Keratinocyte (primary cell): ENCODE measurements around the gene YAE1. TPM values are rescaled to one million over a fixed set of nuclear protein-coding genes. Genes with fewer than 3 reads are reported as not detected.

Experiments used
- DNase-seq: peaks from one replicate; pipeline ENCODE4 v3.0.0-alpha.2; 2011; ENCODE audit warnings: low read depth, missing footprints, low spot score
- FAIRE-seq: peaks from 2 replicates; lab custom pipeline; 2011; peaks lifted over from hg19 to GRCh38; lab: Jason Lieb, UNC
- H2AFZ ChIP-seq: 2 replicates; pipeline ENCODE4 v1.6.0; 2012; ENCODE audit warnings: low read length, control low read depth, inconsistent platforms; ENCODE audit not compliant: control insufficient read depth
- H3K27ac ChIP-seq: 2 replicates; pipeline ENCODE4 v1.5.1; 2011; ENCODE audit warnings: low read length; ENCODE audit not compliant: control insufficient read depth, insufficient read depth
- H3K27me3 ChIP-seq: 3 replicates; pipeline ENCODE4 v1.6.0; 2011; ENCODE audit warnings: low read length; ENCODE audit not compliant: control insufficient read depth, insufficient read depth; ENCODE audit errors: extremely low read depth
- H3K36me3 ChIP-seq, 2 experiments: 2 replicates in 1 of 2; 3 replicates in 1 of 2; pipeline ENCODE4 v1.5.1; 2011; ENCODE audit warnings: low read length in 2 of 2, mild to moderate bottlenecking in 1 of 2; ENCODE audit not compliant: control insufficient read depth in 2 of 2, insufficient read depth in 2 of 2; ENCODE audit errors: extremely low read depth in 1 of 2
- H3K4me1 ChIP-seq: 3 replicates; pipeline ENCODE4 v1.5.1; 2011; ENCODE audit warnings: low read length; ENCODE audit not compliant: control insufficient read depth, insufficient read depth; ENCODE audit errors: extremely low read depth
- H3K4me2 ChIP-seq: 3 replicates; pipeline ENCODE4 v1.6.0; 2011; ENCODE audit warnings: low read depth, low read length; ENCODE audit not compliant: control insufficient read depth, insufficient read depth; ENCODE audit errors: extremely low read depth
- H3K4me3 ChIP-seq, 3 experiments: fragments of 200-600 bp in 1 of 3; sonication (generic) in 1 of 3; 2 replicates in 2 of 3; 3 replicates in 1 of 3; pipeline ENCODE4 v1.5.1; 2011 to 2016; ENCODE audit warnings: low read length in 3 of 3, mild to moderate bottlenecking in 3 of 3, control low read depth in 2 of 3, inconsistent platforms in 1 of 3, low read depth in 1 of 3, mixed read lengths in 1 of 3, mixed run types in 1 of 3, moderate library complexity in 1 of 3; ENCODE audit not compliant: control insufficient read depth in 2 of 3, insufficient read depth in 2 of 3; ENCODE audit errors: extremely low read depth in 1 of 3
- H3K79me2 ChIP-seq: 2 replicates; pipeline ENCODE4 v1.6.0; 2012; ENCODE audit warnings: low read length; ENCODE audit not compliant: control insufficient read depth, insufficient read depth
- H3K9ac ChIP-seq: 3 replicates; pipeline ENCODE4 v1.6.0; 2011; ENCODE audit warnings: low read length; ENCODE audit not compliant: control insufficient read depth, insufficient read depth; ENCODE audit errors: extremely low read depth
- H3K9me1 ChIP-seq: 3 replicates; pipeline ENCODE4 v1.6.0; 2011; ENCODE audit warnings: low read length; ENCODE audit not compliant: control insufficient read depth, insufficient read depth; ENCODE audit errors: extremely low read depth
- H3K9me3 ChIP-seq: 2 replicates; pipeline ENCODE4 v1.5.1; 2012; ENCODE audit warnings: low read depth, low read length; ENCODE audit not compliant: control insufficient read depth
- H4K20me1 ChIP-seq: 3 replicates; pipeline ENCODE4 v1.6.0; 2011; ENCODE audit warnings: low read length; ENCODE audit not compliant: control insufficient read depth, insufficient read depth; ENCODE audit errors: extremely low read depth
- EZH2 ChIP-seq: IDR thresholded peaks from one replicate; pipeline ENCODE4 v1.6.1; 2012; ENCODE audit warnings: inconsistent platforms, mild to moderate bottlenecking, low read length, moderate library complexity
- dilution Hi-C: fragments of 300-500 bp; cut with MboI; formaldehyde crosslinking; loops from one replicate; pipeline ENCODE4 v1.7.0; 2020; ENCODE audit warnings: low sequenced_read_pairs; ENCODE audit not compliant: extremely low pct_ligation_motif_present
- polyA plus RNA-seq, 5 experiments: library from polyadenylated mRNA; depleted of rRNA in 3 of 5; stranded (reverse) in 3 of 5; stranded (forward) in 1 of 5; unstranded in 1 of 5; fragments of >200 nt; gene quantifications; 1 replicate in 1 of 5; 2 replicates in 3 of 5; 3 replicates in 1 of 5; pipeline versions ENCODE4 v1.2.1 to v1.2.3, GENCODE V29; 2011 to 2012; ENCODE audit warnings: missing spikeins in 2 of 5, low read depth in 1 of 5, low replicate concordance in 1 of 5
- TF ChIP-seq, protein P1 (sequence below), 3 experiments: IDR thresholded peaks in 1 of 3; conservative IDR thresholded peaks in 1 of 3; optimal IDR thresholded peaks in 1 of 3; 2 replicates in 2 of 3; 3 replicates in 1 of 3; pipeline versions ENCODE3 to v1.5.1; 2011; ENCODE audit warnings: low read length in 3 of 3, mild to moderate bottlenecking in 3 of 3, moderate library complexity in 2 of 3, control low read depth in 1 of 3, inconsistent platforms in 1 of 3; ENCODE audit not compliant: insufficient read depth in 2 of 3; ENCODE audit errors: extremely low read depth in 1 of 3

The YAE1 gene
- polyA plus RNA-seq, 1 donor (not counting 4 experiments of a cell fraction or from before 2014, with no cell fraction given), result 43.7 TPM

DNA sequence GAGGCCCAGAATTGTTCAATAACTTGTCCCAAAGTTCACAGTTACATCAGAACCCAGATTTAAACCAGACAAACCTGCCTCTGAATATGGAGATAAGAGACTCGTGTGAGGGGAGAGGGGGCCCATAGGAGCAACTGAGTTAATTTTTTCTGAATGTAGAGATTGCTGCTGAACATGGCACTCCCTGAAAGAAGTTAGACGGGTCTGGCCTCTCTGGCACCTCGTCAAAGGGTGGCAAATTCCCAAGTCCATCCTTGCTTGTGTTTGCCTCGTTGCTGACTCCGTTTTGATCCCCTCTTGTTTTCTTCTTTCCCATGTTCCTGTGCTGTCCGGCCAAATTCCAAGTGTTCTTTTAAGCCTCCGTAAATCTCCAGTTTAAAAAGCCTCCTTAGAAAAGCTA is 35.2 kb upstream of the YAE1 start:
- Histone ChIP-seq H3K4me2 (no peak overlapping the region), H3K79me2 (no peaks in the 10 kb centered on the region), H3K4me3 (no peak overlapping the region), H4K20me1 (no peaks in the 10 kb centered on the region), H2AFZ (no peak overlapping the region), H3K27me3 (peaks cover 2% of the 10 kb centered on the region), H3K4me1 (no peaks in the 10 kb centered on the region), H3K9ac (no peak overlapping the region), H3K9me3 (no peaks in the 10 kb centered on the region), H3K9me1 (no peaks in the 10 kb centered on the region), H3K27ac (no peak overlapping the region), H3K36me3 (no peaks in the 10 kb centered on the region)
- DNase-seq (no peak), FAIRE-seq (no peak)
- TF ChIP-seq, protein P1, sequence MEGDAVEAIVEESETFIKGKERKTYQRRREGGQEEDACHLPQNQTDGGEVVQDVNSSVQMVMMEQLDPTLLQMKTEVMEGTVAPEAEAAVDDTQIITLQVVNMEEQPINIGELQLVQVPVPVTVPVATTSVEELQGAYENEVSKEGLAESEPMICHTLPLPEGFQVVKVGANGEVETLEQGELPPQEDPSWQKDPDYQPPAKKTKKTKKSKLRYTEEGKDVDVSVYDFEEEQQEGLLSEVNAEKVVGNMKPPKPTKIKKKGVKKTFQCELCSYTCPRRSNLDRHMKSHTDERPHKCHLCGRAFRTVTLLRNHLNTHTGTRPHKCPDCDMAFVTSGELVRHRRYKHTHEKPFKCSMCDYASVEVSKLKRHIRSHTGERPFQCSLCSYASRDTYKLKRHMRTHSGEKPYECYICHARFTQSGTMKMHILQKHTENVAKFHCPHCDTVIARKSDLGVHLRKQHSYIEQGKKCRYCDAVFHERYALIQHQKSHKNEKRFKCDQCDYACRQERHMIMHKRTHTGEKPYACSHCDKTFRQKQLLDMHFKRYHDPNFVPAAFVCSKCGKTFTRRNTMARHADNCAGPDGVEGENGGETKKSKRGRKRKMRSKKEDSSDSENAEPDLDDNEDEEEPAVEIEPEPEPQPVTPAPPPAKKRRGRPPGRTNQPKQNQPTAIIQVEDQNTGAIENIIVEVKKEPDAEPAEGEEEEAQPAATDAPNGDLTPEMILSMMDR (optimal IDR thresholded peaks at IDR 0.05 in 1 of 3, IDR thresholded peaks at IDR 0.05 in 1 of 3, conservative IDR thresholded peaks at IDR 0.05 in 1 of 3; ENCODE audit: extremely low read depth in 1 of 3, insufficient read depth in 2 of 3, low read length in 3 of 3), result no peak
- TF ChIP-seq EZH2, result no peak
- dilution Hi-C loops, result no loop called here

DNA sequence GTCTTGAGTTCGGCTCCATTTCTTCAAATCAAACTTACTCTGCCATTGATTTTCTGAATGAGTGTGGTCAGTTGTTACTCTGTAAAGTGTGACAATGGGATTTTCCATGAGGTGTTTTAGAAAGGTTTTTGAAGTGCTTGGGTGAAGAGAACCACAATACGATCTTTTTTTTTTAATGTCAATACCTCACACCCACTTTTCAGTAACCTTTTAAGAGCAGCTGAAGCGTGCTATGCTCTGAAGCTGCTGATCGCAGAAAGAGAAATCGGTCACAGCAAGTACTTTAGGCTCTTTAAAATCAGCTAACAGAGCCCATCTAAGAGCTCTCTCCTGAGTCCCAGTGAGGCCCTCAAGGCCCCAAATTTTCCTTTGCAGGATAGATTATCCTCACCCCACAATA is 34.4 kb upstream of the YAE1 start:
- no peaks in the 10 kb centered on the region for H3K9me1 ChIP-seq
- no peak overlapping the region for H3K4me3 ChIP-seq
- H4K20me1 ChIP-seq, result no peaks in the 10 kb centered on the region
- H3K36me3 ChIP-seq, result no peaks in the 10 kb centered on the region
- no peak for DNase-seq
- FAIRE-seq, result no peak
- TF ChIP-seq, protein P1 (optimal IDR thresholded peaks at IDR 0.05 in 1 of 3, IDR thresholded peaks at IDR 0.05 in 1 of 3, conservative IDR thresholded peaks at IDR 0.05 in 1 of 3; ENCODE audit: extremely low read depth in 1 of 3, insufficient read depth in 2 of 3, low read length in 3 of 3), result no peak
- no peak for TF ChIP-seq EZH2
- H3K9ac ChIP-seq, result no peak overlapping the region
- no peak overlapping the region for H2AFZ ChIP-seq
- no peaks in the 10 kb centered on the region for H3K4me1 ChIP-seq
- H3K4me2 ChIP-seq, result no peak overlapping the region
- H3K27ac ChIP-seq, result no peak overlapping the region
- no peaks in the 10 kb centered on the region for H3K79me2 ChIP-seq
- H3K27me3 ChIP-seq, result peaks cover 5% of the 10 kb centered on the region
- dilution Hi-C loops, result no loop called here
- H3K9me3 ChIP-seq, result no peaks in the 10 kb centered on the region
